Stimulated activated CD8-positive, alpha-beta memory T cell treated with anti-CD3 and anti-CD28 coated beads, Interleukin-7, amount 100 ng/mL, for 1 hour (primary cell): ENCODE results near the gene NTNG2.

ENCODE experiments used
- DNase-seq, 2 donors: peaks; one replicate each; pipeline ENCODE4 v3.0.0-alpha.2; 2020; ENCODE audit warnings: low read depth in 2 of 2

The NTNG2 gene

GRCh38 chr9:132172185-132172584 is 10.3 kb downstream of the NTNG2 start:
- no peak for DNase-seq

DNA sequence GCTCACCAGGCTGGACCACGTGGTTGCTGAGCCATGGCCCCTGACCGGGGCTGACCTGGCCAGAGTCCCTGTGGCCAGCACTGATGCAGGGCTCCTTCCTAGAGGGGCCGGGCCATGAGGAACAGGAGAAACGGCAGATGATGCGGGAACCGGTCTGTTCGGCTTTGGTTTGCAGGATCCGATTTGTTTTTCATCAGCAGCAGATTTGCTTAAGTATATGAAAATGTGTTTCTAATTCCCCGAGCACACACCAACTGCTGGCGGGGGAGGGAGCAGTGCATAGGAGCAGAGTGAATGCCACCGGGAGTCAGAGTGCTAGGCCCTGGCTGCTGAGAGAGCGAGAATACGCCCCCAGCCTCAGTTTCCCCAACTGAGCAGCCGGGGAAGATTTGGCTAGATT is 13.6 kb downstream of the NTNG2 start:
- DNase-seq: no peak

GRCh38 chr9:132176338-132176737 is 14.5 kb downstream of the NTNG2 start:
- DNase-seq: no peak

- DNase-seq: no peak
These were observed 20.0 kb downstream of the NTNG2 start for GRCh38 chr9:132181796-132182313.

- no peak for DNase-seq
These were observed 20.6 kb downstream of the NTNG2 start for GRCh38 chr9:132182314-132183091.

DNA sequence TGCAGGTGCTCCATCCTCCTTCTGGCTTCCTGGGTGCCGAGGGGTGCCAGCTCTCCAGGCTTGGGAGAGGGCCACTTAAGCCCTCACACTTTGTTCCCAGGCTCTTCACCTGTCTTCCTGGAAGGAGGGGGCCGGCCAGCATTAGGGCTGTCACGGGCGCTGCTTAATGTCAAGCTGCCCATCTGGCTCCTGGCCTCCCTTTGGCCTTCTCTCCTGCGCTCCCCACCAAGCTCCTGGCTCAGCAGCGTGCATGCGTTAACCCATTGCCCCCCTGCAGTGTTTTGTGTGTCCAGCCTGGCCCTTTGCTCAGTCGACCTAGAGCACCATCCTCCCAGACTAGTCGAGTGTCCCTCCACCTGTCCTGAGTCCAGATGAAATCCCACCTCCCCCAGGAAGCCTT is 21.3 kb downstream of the NTNG2 start:
- no peak for DNase-seq

- DNase-seq: no peak
These were observed 21.9 kb downstream of the NTNG2 start for GRCh38 chr9:132183715-132184114.

DNA sequence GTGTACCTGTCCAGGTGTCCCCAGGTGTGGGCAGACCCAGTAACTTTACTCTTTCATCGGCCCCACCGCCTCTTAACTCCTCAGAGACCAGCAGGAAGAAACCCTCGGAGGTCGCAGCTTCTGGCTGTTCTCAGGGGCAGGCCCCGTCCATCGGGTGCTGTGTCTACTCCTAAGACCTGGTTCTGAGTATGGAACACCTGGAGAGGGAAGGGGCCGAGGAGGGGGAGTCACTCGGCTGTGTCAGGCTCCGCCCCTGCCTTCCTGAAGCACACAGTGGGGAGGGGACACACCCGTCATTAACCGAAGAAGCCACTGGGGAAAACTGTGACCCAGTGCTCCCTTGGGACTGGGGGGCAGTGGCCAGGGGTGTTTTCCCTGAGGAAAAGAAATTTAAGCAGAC is 22.3 kb downstream of the NTNG2 start:
- DNase-seq: no peak

DNA sequence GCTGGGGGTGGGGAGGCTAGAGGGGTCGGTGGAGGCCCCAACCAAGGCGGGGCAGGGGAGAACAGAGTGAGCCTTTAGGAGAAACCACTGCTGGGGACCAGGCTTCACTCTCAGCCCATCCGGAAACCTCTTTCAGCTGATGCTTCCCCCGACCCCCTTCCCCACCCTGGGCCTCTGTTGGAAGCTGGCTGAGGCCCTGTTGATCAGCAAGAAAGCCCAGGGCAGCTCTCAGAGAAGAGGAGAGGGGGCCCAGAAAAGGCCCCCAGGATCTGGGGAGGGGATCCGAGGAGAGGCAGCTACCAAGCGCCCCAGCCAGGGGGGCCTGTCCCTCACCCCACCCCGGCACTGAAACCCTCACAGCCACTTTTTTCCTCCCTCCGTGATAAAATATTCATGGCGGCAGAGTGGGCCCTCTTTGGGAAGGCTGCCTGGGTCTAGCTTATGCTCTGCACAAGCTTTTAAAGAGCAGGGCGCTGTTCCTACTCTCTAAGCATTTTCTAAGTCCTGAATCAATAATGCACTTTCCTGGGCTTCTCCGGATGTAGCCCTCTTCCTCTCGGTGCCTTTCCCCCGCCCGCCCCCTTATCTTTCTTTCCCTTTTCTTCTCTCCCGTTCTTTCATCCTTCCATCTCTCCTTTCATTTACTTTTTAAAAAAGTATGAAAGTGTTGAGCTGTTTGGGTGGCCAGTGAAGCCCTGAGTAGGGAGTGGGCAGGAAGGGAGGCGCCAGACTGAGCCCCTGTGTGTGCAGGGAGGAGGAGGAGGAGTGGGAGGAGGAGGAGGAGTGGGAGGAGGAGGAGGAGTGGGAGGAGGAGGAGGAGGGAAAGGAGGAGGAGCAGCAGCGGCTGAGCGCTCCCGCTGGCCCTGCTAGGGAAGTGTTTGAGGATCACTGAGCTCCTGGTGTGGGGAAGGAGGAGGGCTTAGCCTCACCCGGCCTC is 23.5 kb downstream of the NTNG2 start:
- no peak for DNase-seq

DNA sequence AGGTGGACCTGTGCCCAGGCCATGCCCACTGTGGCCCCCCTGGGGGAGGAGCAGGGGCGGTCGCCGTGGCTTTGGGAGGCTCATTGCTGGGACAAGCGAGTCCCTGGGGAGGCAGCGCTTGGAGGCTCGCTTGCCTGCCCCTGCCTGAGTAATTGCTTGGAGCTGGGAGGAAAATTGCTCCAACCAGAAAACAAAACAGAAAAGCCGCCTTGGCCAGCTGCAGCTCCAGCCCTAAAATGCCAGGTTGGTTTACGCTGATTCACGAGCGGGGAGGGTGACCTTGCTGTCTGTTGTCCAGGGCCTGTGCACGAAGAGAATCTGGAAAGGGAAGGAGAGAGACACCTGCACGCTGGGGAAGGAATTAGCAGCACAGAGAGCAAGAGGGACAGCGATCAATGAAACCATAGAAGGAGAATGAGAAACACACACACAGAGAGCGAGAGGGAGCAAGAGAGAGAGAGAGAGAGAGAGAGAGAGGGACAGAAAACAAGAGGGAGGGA is 25.3 kb downstream of the NTNG2 start:
- no peak for DNase-seq

GRCh38 chr9:132190966-132191365 is 29.1 kb downstream of the NTNG2 start:
- DNase-seq: no peak

GRCh38 chr9:132192728-132193127 is 30.9 kb downstream of the NTNG2 start:
- DNase-seq: no peak

DNA sequence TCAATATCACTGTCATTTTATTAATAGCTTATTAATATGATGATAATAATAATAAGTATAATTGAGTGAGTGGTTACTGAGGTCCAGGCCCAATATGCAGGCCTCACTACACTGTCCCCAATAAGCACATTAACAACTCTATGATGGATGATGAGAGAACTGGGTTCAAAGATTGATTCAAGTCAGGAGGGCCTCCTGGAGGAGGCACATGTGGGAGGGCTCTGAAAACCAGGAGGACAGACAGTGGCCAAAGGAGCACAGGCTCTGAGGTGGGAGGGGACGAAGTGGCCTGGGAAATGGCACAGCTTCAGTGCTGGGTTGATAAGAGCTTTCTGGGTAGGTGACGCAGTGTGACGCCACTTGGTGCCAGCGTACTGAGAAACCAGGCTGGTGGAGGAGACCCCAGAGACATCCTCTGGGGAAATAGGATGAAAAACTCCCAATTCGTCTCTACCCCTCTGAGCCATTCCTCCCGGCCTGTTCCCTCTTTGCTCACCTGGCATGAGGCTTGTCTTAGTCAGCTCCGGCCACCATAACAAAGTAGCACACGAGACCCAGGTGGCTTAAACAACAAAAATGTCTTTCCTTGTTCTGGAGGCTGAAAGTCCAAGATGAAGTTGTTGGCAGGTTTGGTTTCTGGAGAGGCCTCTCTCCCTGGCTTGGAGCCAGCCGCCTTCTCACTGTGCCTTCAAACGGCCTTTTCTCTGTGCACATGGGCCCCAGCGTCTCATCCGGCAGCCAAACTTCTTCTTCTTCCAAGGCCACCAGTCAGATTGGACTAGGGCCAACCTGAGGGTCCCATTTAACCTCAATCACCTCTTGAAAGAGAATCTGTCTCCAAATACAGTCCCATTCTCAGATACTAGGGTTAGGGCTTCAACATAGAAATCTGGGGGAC is 31.6 kb downstream of the NTNG2 start:
- DNase-seq: no peak

DNA sequence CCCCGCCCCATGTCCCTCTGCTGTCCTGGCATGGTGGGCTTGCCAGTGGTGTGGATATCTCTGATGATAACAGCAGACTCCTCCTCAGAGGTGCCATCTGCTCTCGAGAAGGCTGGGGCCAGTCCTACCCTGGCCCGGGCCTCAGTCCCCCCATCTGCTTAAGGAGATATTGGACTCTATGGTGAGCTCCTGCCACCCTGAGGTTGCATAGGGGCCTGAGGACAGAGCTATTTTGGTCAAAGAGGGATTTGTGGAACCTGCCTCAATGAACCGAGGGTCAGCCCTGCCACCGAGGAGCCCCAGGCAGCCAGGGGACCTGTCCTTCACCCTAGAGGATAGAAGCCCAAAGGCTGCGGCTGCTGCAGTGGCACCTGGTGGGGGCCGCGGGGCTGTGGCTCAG is 32.6 kb downstream of the NTNG2 start:
- DNase-seq: no peak

DNA sequence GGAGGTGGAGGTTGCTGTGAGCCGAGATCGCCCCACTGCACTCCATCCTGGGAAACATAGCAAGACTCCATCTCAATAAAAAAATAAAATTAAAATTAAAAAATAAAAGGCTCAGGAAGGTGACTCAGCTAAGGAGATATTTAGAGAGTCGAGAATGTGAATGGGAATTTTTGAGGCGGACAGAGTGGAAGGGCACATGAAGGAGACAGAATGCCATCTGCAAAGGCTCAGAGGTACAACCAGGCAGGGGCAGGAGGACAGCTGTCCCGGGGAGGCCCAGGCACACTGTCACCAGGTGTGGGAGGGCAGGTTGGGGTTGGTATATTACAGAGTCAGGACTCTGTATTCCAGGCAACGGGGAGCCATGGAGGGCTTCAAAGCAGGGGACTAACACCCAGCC is 35.5 kb downstream of the NTNG2 start:
- no peak for DNase-seq

- DNase-seq: no peak
These were observed 36.1 kb downstream of the NTNG2 start for GRCh38 chr9:132197856-132198550.

GRCh38 chr9:132199056-132199455 is 37.2 kb downstream of the NTNG2 start:
- DNase-seq: no peak

GRCh38 chr9:132200706-132201105 is 38.8 kb downstream of the NTNG2 start:
- DNase-seq: no peak

DNA sequence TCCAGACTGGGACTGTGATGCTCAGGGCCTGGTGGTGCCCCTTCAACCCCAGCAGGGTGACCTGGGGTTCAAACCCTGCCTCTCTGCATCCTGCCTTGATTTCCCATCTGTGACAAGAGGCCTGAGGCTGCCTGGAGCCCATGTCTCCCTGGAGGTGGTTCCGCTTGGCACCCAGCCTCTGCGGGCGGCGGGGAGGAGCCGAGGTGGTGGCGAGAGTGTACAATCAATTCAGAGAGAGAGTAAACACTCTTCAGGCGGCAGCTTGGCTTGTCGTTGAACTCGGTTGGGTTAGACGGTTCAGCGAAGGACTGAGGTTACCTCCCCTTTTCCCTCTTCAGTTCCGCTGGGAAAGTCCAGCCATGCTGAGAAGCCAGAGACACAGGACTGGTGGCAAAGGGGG is 39.3 kb downstream of the NTNG2 start:
- DNase-seq: no peak

- DNase-seq: no peak
These were observed 40.2 kb downstream of the NTNG2 start for GRCh38 chr9:132201780-132202703.
